GM18499 (cell line): ENCODE data around the gene NMRK1.

Experiments
- ATAC-seq: cut with Tn5 transposase; IDR thresholded peaks from one replicate; pipeline ENCODE4 v1.9.1; 2021; ENCODE audit warnings: moderate number of reproducible peaks; ENCODE audit not compliant: insufficient read depth, unreplicated experiment

NMRK1 gene

GRCh38 chr9:75064307-75065025 is 23.5 kb downstream of the NMRK1 start:
- no peak for ATAC-seq

GRCh38 chr9:75063556-75064305 is 24.2 kb downstream of the NMRK1 start:
- no peak for ATAC-seq

GRCh38 chr9:75061169-75061568 is 26.8 kb downstream of the NMRK1 start:
- no peak for ATAC-seq

DNA sequence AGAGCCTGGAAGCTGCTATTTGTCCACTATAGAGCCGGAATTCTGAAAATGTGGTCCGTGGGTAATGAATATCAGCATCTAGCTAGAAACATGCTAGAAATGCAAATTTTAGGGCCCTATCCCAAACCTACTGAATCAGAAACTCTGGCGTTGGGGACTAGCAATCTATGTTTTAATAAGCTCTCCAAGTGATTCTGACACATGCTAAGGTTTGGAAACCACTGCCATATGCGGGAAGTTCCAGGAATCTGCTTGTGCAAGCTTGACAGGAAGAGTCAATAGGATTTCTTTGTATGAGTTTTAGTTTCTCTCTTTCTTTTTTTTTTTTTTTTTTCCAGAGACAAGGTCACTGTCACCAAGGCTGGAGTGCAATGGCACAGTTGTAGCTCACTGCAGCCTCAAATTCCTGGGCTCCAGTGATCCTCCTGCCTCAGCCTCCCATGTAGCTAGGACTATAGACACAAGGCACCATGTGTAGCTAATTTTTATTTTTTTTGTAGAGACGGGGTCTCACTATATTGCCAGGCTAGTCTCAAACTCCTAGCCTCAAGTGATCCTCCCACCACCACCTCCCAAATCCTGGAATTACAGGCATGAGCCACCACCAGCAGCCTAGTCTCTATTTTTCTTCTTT is 33.5 kb downstream of the NMRK1 start:
- ATAC-seq, result no peak

DNA sequence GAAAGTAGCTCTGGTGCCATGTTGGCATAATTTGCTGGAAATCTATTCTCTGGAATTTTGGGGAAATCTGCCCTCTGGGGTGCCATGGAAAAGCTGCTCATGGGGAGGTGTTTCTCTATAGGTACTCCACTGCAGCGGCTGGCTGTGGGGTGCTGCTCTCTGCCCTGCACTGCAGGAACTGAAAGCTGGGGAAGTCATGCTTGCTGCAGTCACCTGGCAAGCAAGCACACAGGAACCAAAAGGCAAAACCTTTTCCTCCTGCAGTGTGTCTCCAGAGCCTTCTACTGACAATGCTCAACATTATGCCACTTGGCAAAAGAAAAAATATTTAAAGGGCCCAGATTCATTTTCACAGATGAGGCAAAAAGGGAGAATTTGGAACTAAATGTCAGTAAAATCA is 34.1 kb downstream of the NMRK1 start:
- ATAC-seq, result peak; percentile 78

- ATAC-seq, result no peak
Measured at GRCh38 chr9:75051285-75051684, 36.7 kb downstream of the NMRK1 start.

- no peak for ATAC-seq
Measured at GRCh38 chr9:75047506-75047905, 40.4 kb downstream of the NMRK1 start.

DNA sequence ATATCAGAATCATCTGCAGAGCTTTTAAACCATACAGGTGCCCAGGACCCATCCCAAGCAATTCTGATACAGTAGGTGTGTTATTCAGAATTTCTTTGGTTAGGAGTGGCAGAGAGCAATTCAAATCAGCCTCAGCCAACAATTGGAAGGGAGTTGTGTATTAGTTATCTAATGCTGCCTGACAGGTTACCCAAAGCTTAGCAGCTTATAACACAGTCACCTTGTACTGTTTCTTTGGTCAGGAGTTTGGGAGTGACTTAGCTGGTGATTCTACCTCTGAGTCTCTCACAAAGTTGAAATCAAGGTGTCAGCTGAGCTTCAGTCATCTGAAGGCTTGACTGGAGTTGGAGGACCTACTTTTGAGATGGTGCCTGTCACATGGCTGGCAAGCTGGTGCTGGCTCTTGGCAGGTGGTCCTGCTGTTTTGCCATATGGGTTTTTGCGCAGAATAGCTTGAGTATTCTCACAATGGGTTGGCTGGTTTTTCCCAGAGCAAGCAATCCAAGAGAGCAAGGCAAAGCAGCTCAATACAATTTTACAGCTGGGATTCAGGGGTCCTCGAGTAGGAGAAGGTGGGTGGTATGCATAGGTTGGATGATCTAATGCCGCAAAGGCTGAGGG is 41.1 kb downstream of the NMRK1 start:
- ATAC-seq, result no peak

DNA sequence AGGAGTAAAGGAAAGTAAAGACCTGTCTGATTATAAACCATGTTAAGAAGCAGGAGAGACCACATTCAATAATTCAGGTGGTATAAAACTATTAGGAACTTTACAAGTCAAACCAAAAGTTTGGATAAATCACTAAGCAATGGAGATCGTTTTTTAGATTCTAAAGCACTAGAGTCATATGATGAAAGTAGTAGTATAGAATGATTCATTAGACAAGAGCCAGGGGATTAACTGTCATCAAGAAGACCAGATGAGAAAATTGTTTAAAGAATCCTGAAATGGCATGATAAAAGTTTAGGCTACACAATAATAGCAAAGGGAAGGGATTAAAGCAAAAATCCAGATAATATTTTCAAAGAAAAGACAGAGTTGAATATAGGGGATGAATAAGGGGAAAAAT is 46.9 kb downstream of the NMRK1 start:
- no peak for ATAC-seq

DNA sequence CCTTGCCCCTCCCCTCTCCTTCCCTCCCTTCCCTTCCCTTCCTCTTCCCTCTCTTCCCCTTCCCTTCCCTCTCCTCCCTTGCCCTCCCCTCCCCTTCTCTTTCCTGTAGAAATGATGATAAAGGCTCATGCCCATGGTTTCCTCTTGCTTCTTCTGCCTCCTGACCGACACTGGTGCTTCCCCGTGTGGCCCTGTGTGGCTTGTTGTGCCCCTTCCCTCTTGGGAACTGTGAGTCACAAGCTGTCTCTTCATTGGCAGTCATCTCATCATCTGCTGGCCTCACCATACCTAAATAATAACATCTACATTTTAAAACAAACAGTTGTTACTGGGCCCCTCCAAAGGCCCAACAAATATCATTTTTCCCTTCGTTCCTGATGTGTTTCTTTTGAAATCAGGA is 48.2 kb downstream of the NMRK1 start:
- no peak for ATAC-seq

DNA sequence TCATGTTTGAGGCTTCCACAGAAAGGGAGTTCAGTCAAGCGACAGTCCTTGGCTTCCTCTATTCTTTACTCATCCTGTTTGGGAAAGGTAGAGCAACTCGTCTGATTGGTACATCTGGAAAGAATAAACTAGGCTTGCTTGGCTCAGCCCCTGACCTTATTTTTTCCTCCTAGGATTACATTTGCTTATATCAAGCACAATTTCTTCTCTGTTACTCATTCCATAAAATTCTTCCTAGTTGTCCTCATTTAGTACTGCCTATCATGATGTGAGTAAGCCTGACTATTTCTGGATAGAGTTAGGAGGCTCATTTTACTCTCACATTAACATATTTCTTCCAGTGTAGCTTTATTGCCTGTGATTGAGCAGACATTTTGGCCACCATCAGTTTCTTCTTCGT is 48.9 kb downstream of the NMRK1 start:
- ATAC-seq, result no peak

GRCh38 chr9:75036793-75037192 is 51.2 kb downstream of the NMRK1 start:
- no peak for ATAC-seq

- ATAC-seq, result peak; percentile 51
Measured at GRCh38 chr9:75033791-75034473, 54.0 kb downstream of the NMRK1 start.

GRCh38 chr9:75027187-75028107 is 60.5 kb downstream of the NMRK1 start:
- no peak for ATAC-seq

DNA sequence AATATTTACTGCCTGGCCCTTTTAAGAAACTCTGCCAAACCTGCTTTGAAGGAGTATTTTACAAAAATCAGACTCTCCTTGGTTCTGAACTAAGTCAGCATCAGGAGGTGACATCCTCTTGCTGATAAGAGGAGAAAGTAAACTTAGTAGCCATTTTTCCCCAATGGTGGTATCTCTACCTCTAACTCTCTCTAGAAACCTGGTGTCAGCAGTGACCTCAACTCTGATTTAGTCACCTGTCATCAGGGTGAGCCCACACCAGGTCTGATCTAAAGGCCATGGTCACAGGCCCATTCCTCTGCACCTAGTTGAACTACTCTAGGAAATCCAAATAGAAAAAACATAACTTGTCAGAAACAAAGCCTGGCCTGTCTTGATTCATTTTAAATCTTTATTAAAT is 64.1 kb downstream of the NMRK1 start:
- no peak for ATAC-seq

- no peak for ATAC-seq
Measured at GRCh38 chr9:75019654-75020053, 68.3 kb downstream of the NMRK1 start.

DNA sequence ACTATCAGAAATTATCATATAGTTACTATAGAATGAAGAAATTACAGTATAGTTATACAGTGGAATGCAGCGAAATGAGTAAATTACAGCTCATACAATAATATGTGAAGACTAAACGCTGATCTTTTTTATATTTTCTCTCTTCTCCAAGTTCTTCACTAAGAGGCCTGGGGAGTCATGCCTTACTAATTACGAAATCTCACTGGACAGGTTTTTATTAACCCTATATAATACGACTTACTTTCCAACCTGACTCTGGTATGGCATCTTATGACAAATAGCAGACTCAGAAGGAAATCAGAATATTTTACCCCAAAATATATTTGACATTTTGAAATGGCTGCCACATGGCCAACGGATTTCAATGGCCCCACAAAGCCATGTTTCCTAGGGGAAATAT is 68.9 kb downstream of the NMRK1 start:
- ATAC-seq, result no peak

DNA sequence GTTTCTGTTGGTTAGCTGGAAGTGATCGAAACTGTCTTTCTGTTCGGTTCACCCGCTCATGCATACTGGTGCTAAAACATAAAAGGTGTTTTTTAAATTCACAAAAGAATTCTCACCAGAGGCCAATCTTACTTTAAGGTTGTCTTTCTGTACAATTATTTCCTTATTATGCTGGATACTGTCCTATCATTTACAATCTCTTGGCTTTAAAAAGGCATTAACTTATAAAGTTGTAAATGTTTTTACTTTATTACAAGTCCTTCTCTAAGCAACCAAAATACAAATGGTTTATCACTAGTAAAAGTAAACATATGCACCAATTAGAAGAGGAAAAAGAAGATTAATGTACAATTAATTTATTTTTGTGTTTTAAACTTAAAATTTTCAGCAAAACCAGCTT is 70.6 kb downstream of the NMRK1 start:
- no peak for ATAC-seq

DNA sequence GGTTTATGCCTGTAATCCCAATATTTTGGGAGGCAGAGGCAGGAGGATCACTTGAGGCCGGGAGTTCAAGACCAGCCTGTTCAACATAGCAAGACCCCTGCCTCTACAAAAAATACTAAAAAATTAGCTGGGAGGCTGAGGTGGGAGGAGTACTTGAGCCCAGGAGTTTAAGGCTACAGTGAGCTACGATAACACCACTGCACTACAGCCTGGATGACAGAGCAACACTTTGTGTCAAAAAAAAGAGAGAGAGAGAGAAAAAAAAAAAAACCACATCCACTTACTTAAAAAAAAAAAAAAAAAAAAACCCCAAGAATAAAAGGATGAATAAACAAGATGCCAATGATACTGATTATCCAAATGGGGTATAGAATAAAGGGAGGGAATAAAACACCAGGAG is 74.2 kb downstream of the NMRK1 start:
- ATAC-seq, result no peak
